COR-L47 (cell line): ENCODE data around the gene IL10RA.

Experiments used
- DNase-seq: peaks from one replicate; lab custom pipeline; 2025; lab: John Stamatoyannopoulos, UW

The IL10RA gene

GRCh38 chr11:117992620-117993019 is 6.4 kb downstream of the IL10RA start:
- DNase-seq: no peak

- DNase-seq: no peak
Measured at GRCh38 chr11:117993988-117994745, 8.0 kb downstream of the IL10RA start.

- DNase-seq: no peak
Measured at GRCh38 chr11:117995472-117995871, 9.3 kb downstream of the IL10RA start.

- DNase-seq: no peak
Measured at GRCh38 chr11:117996058-117996457, 9.9 kb downstream of the IL10RA start.

- no peak for DNase-seq
Measured at GRCh38 chr11:117997406-117997805, 11.2 kb downstream of the IL10RA start.

GRCh38 chr11:117997823-117998579 is 11.8 kb downstream of the IL10RA start:
- no peak for DNase-seq

- DNase-seq: no peak
Measured at GRCh38 chr11:117998664-117999353, 12.6 kb downstream of the IL10RA start.

GRCh38 chr11:117999354-117999993 is 13.3 kb downstream of the IL10RA start:
- DNase-seq: no peak

GRCh38 chr11:118000067-118000849 is 14.1 kb downstream of the IL10RA start:
- DNase-seq: no peak

- no peak for DNase-seq
Measured at GRCh38 chr11:118000850-118001228, 14.6 kb downstream of the IL10RA start.

GRCh38 chr11:118001494-118001971 is 15.3 kb downstream of the IL10RA start:
- no peak for DNase-seq

GRCh38 chr11:118002010-118002540 is 15.9 kb downstream of the IL10RA start:
- DNase-seq: no peak

GRCh38 chr11:118002541-118003423 is 16.6 kb downstream of the IL10RA start:
- DNase-seq: no peak

GRCh38 chr11:118003456-118003855 is 17.3 kb downstream of the IL10RA start:
- no peak for DNase-seq

- DNase-seq: no peak
Measured at GRCh38 chr11:118004543-118005223, 18.5 kb downstream of the IL10RA start.

GRCh38 chr11:118005224-118006152 is 19.3 kb downstream of the IL10RA start:
- DNase-seq: no peak

GRCh38 chr11:118006153-118006534 is 19.9 kb downstream of the IL10RA start:
- no peak for DNase-seq

GRCh38 chr11:118007040-118007439 is 20.8 kb downstream of the IL10RA start:
- no peak for DNase-seq
